H1 (cell line): Measurements from ENCODE around the gene MYH2.

Experiments
- EP300 ChIP-seq, 2 experiments: IDR thresholded peaks; 1 replicate in 1 of 2; 2 replicates in 1 of 2; pipeline ENCODE4 v1.6.1; 2011 to 2012; ENCODE audit warnings: low read depth in 2 of 2, low read length in 2 of 2, mild to moderate bottlenecking in 2 of 2, borderline replicate concordance in 1 of 2, inconsistent platforms in 1 of 2, moderate library complexity in 1 of 2
- POLR2AphosphoS5 ChIP-seq: IDR thresholded peaks from 2 replicates; pipeline ENCODE4 v1.6.1; 2011; ENCODE audit warnings: low read depth, low read length
- POU5F1 ChIP-seq: IDR thresholded peaks from 2 replicates; pipeline ENCODE4 v1.6.1; 2011; ENCODE audit warnings: low read depth, mild to moderate bottlenecking, low read length, moderate library complexity
- TF ChIP-seq, protein P1 (sequence below): IDR thresholded peaks from 2 replicates; pipeline ENCODE4 v1.6.1; 2012; ENCODE audit warnings: inconsistent platforms
- TF ChIP-seq, protein P2 (sequence below), 3 experiments: IDR thresholded peaks; 1 replicate in 2 of 3; 2 replicates in 1 of 3; pipeline versions ENCODE4 v1.5.1 to v1.6.1; 2011; ENCODE audit warnings: low read length in 3 of 3, mild to moderate bottlenecking in 3 of 3, inconsistent platforms in 2 of 3, low read depth in 1 of 3, moderate library complexity in 1 of 3; ENCODE audit not compliant: insufficient read depth in 1 of 3; ENCODE audit errors: control extremely low read depth in 1 of 3

- TF ChIP-seq, protein P1, sequence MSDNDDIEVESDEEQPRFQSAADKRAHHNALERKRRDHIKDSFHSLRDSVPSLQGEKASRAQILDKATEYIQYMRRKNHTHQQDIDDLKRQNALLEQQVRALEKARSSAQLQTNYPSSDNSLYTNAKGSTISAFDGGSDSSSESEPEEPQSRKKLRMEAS = no peak
- TF ChIP-seq POU5F1 = no peak
- no peak for TF ChIP-seq POLR2AphosphoS5
- TF ChIP-seq, protein P2, sequence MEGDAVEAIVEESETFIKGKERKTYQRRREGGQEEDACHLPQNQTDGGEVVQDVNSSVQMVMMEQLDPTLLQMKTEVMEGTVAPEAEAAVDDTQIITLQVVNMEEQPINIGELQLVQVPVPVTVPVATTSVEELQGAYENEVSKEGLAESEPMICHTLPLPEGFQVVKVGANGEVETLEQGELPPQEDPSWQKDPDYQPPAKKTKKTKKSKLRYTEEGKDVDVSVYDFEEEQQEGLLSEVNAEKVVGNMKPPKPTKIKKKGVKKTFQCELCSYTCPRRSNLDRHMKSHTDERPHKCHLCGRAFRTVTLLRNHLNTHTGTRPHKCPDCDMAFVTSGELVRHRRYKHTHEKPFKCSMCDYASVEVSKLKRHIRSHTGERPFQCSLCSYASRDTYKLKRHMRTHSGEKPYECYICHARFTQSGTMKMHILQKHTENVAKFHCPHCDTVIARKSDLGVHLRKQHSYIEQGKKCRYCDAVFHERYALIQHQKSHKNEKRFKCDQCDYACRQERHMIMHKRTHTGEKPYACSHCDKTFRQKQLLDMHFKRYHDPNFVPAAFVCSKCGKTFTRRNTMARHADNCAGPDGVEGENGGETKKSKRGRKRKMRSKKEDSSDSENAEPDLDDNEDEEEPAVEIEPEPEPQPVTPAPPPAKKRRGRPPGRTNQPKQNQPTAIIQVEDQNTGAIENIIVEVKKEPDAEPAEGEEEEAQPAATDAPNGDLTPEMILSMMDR (IDR thresholded peaks at IDR 0.05; ENCODE audit: control extremely low read depth in 1 of 3, insufficient read depth in 1 of 3, low read depth in 1 of 3, low read length in 3 of 3) = no peak
- TF ChIP-seq EP300 (IDR thresholded peaks at IDR 0.05; ENCODE audit: borderline replicate concordance in 1 of 2, low read depth in 2 of 2, low read length in 2 of 2) = no peak
Observed at GRCh38 chr17:10499950-10500349, 49.5 kb downstream of the MYH2 start.
